Liver (tissue), 9 donors: ENCODE measurements around the gene GAL3ST3. TPM values are rescaled to one million over a fixed set of nuclear protein-coding genes. Genes with fewer than 3 reads are reported as not detected.

Experiments used
- DNase-seq: peaks from one replicate; pipeline ENCODE4 v3.0.0-alpha.2; 2017; ENCODE audit warnings: low spot score
- H3K27ac ChIP-seq, 2 donors: one replicate each; pipeline ENCODE4 v1.7.0; 2013; ENCODE audit warnings: inconsistent platforms in 2 of 2, low read length in 2 of 2, control low read depth in 1 of 2, low read depth in 1 of 2, mild to moderate bottlenecking in 1 of 2
- H3K27me3 ChIP-seq, 4 donors: one replicate each; pipeline versions ENCODE4 v1.6.1 to v1.7.0; 2013; ENCODE audit warnings: low read length in 3 of 4, inconsistent platforms in 1 of 4, mild to moderate bottlenecking in 1 of 4, moderate library complexity in 1 of 4; ENCODE audit not compliant: control insufficient read depth in 4 of 4, insufficient read depth in 4 of 4
- H3K36me3 ChIP-seq, 4 donors: one replicate each; pipeline versions ENCODE4 v1.6.1 to v1.7.0; 2013; ENCODE audit warnings: low read length in 3 of 4, mild to moderate bottlenecking in 3 of 4, low read depth in 1 of 4, moderate library complexity in 1 of 4; ENCODE audit not compliant: control insufficient read depth in 4 of 4, insufficient read depth in 3 of 4
- H3K4me1 ChIP-seq, 4 donors: one replicate each; pipeline versions ENCODE4 v1.6.1 to v1.7.0; 2013; ENCODE audit warnings: low read length in 3 of 4, mild to moderate bottlenecking in 3 of 4, moderate library complexity in 1 of 4; ENCODE audit not compliant: control insufficient read depth in 4 of 4, insufficient read depth in 4 of 4
- H3K4me3 ChIP-seq, 3 donors: one replicate each; pipeline versions ENCODE4 v1.6.1 to v1.7.0; 2013; ENCODE audit warnings: low read length in 3 of 3, control low read depth in 1 of 3, low read depth in 1 of 3, mild to moderate bottlenecking in 1 of 3
- H3K9ac ChIP-seq, 2 donors: one replicate each; pipeline ENCODE4 v1.7.0; 2013; ENCODE audit warnings: low read length in 2 of 2, mild to moderate bottlenecking in 2 of 2, moderate library complexity in 2 of 2, control low read depth in 1 of 2, low read depth in 1 of 2
- H3K9me3 ChIP-seq, 4 donors: one replicate each; pipeline versions ENCODE4 v1.6.1 to v1.7.0; 2013; ENCODE audit warnings: low read length in 3 of 4; ENCODE audit not compliant: control insufficient read depth in 4 of 4
- ATF3 ChIP-seq: IDR thresholded peaks from 2 replicates; pipeline ENCODE4 v1.6.1; 2016; ENCODE audit warnings: antibody characterized with exemption
- CTCF ChIP-seq: fragments of 150-350 bp; IDR thresholded peaks from 2 replicates; pipeline ENCODE4 v1.5.1; 2017; ENCODE audit warnings: improper control_type of control experiment, low read depth, low read length; ENCODE audit not compliant: missing input control
- FOXA1 ChIP-seq: IDR thresholded peaks from 2 replicates; pipeline ENCODE4 v1.6.1; 2016; ENCODE audit warnings: antibody characterized with exemption
- FOXA2 ChIP-seq: IDR thresholded peaks from 2 replicates; pipeline ENCODE4 v1.6.1; 2016; ENCODE audit warnings: antibody characterized with exemption
- GABPA ChIP-seq, 2 donors: IDR thresholded peaks in 1 of 2; conservative IDR thresholded peaks in 1 of 2; 2 replicates each; pipeline ENCODE4 v1.6.1; 2016; ENCODE audit warnings: antibody characterized with exemption in 2 of 2, mild to moderate bottlenecking in 1 of 2, moderate library complexity in 1 of 2
- HNF4G ChIP-seq: IDR thresholded peaks from 2 replicates; pipeline ENCODE4 v1.6.1; 2016; ENCODE audit warnings: antibody characterized with exemption
- JUND ChIP-seq, 2 donors: IDR thresholded peaks; 2 replicates each; pipeline ENCODE4 v1.6.1; 2016; ENCODE audit warnings: antibody characterized with exemption in 2 of 2
- MAX ChIP-seq: IDR thresholded peaks from 2 replicates; pipeline ENCODE4 v1.6.1; 2016; ENCODE audit warnings: antibody characterized with exemption
- SP1 ChIP-seq: IDR thresholded peaks from 2 replicates; pipeline ENCODE4 v1.6.1; 2018; ENCODE audit warnings: antibody characterized with exemption, mild to moderate bottlenecking
- TAF1 ChIP-seq: conservative IDR thresholded peaks from 2 replicates; pipeline ENCODE4 v1.6.1; 2016; ENCODE audit warnings: antibody characterized with exemption, mild to moderate bottlenecking
- YY1 ChIP-seq: IDR thresholded peaks from 2 replicates; pipeline ENCODE4 v1.6.1; 2016; ENCODE audit warnings: antibody characterized with exemption, mild to moderate bottlenecking
- ZBTB33 ChIP-seq: IDR thresholded peaks from 2 replicates; pipeline ENCODE4 v1.6.1; 2016; ENCODE audit warnings: antibody characterized with exemption
- WGBS: extraction: QIAGEN DNeasy Blood & Tissue Kit; methylation state at CpG from one replicate; pipeline ENCODE4 v1.1.7; 2013; 5-methylcytosine and 5-hydroxymethylcytosine counted together
- polyA plus RNA-seq, 2 donors: library from polyadenylated mRNA; stranded (reverse) in 1 of 2; unstranded in 1 of 2; fragments of 200-250 nt in 1 of 2; fragments of >200 nt in 1 of 2; fragmentation: Nextera tagmentation in 1 of 2; extraction: Ambion mirVana in 1 of 2; gene quantifications; one replicate each; pipeline versions ENCODE4 v1.2.1 to v1.2.3, GENCODE V29; 2013 to 2015
- total RNA-seq, 2 donors: library from RNA; depleted of rRNA; stranded (reverse); fragments of >200 nt; gene quantifications; one replicate each; pipeline ENCODE4 v1.2.3, GENCODE V29; 2014
- TF ChIP-seq, protein P1 (sequence below): IDR thresholded peaks from 2 replicates; pipeline ENCODE4 v1.6.1; 2016; ENCODE audit warnings: antibody characterized with exemption, mild to moderate bottlenecking
- donor health status: healthy.
- donor health status: healthy.
- donor health status: healthy.
- donor health status: healthy.
- donor health status: healthy.

The GAL3ST3 gene
- total and polyA plus RNA-seq, 4 donors, result not detected

GRCh38 chr11:66016793-66017177, 32.2 kb downstream of the GAL3ST3 start:
- Histone ChIP-seq H3K4me3 (no peak overlapping the region), H3K27ac (no peak overlapping the region), H3K27me3 (peaks cover 0 to 9% (median 0%) of the 10 kb centered on the region in 4 donors), H3K36me3 (no peaks in the 10 kb centered on the region), H3K4me1 (peaks cover 0 to 4% (median 1%) of the 10 kb centered on the region in 4 donors), H3K9me3 (no peaks in the 10 kb centered on the region), H3K9ac (no peak overlapping the region)
- 90% methylated on average over 10 of the region's 10 CpGs for WGBS
- TF ChIP-seq FOXA2 (no peak), ATF3 (no peak), HNF4G (no peak), GABPA (IDR thresholded peaks at IDR 0.05 in 1 of 2, conservative IDR thresholded peaks at IDR 0.05 in 1 of 2) (no peak), CTCF (no peak), TAF1 (no peak), SP1 (no peak), ZBTB33 (no peak), MAX (no peak), YY1 (no peak), JUND (IDR thresholded peaks at IDR 0.05) (no peak)
- TF ChIP-seq, protein P1, sequence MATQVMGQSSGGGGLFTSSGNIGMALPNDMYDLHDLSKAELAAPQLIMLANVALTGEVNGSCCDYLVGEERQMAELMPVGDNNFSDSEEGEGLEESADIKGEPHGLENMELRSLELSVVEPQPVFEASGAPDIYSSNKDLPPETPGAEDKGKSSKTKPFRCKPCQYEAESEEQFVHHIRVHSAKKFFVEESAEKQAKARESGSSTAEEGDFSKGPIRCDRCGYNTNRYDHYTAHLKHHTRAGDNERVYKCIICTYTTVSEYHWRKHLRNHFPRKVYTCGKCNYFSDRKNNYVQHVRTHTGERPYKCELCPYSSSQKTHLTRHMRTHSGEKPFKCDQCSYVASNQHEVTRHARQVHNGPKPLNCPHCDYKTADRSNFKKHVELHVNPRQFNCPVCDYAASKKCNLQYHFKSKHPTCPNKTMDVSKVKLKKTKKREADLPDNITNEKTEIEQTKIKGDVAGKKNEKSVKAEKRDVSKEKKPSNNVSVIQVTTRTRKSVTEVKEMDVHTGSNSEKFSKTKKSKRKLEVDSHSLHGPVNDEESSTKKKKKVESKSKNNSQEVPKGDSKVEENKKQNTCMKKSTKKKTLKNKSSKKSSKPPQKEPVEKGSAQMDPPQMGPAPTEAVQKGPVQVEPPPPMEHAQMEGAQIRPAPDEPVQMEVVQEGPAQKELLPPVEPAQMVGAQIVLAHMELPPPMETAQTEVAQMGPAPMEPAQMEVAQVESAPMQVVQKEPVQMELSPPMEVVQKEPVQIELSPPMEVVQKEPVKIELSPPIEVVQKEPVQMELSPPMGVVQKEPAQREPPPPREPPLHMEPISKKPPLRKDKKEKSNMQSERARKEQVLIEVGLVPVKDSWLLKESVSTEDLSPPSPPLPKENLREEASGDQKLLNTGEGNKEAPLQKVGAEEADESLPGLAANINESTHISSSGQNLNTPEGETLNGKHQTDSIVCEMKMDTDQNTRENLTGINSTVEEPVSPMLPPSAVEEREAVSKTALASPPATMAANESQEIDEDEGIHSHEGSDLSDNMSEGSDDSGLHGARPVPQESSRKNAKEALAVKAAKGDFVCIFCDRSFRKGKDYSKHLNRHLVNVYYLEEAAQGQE, result no peak
- DNase-seq, result no peak

DNA sequence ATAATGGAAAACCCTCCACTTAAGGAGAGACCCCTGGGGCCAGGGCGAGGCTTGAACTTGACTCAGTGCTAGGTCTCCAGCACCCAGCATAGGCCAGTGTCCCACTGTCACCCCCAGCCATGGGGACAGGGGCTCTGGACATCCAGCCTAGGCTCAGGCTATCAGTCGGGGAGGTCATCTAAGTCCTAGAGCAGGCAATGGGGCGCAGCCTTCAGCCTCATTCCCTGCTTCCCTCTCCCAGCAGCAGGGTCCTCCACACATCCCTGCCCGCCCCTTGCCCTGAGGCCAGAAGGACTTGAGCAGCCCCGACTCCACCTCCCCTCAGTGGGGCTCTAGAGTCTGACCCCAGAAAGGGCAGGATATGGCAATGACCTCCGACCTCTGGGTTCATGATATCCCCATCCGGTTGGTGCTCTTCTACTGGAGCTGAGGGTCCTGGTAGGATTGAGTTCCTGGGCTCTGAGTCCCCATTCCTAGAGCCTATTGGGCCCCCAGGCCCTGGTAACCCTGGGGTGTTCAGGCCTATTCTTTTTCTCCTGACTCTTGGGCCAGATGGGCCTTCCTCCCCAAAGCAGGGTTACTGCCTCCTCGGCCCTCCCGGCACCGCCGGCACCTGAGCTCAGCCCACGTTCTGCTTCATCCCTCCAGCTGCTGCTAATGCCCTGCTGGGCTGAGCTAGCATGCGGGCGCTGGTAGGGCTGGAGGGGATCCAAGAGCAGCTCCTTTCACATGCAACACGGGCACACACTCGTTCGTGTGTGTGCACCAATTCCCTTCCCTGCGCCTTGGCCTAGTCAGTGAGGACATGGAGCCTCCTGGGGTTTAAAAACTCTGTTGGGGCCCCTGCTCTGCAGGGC, 32.8 kb downstream of the GAL3ST3 start:
- TF ChIP-seq SP1 (no peak), FOXA1 (no peak), YY1 (no peak), CTCF (no peak), TAF1 (no peak), HNF4G (no peak)
- TF ChIP-seq, protein P1, result no peak
- 88% methylated on average over 18 of the region's 18 CpGs for WGBS
- no peaks in the 10 kb centered on the region for H3K9me3 ChIP-seq
- peaks cover 0 to 4% (median 1%) of the 10 kb centered on the region in 4 donors for H3K4me1 ChIP-seq
- no peaks in the 10 kb centered on the region for H3K36me3 ChIP-seq
- DNase-seq, result no peak
- no peak overlapping the region for H3K27ac ChIP-seq
- H3K27me3 ChIP-seq, result peaks cover 0 to 14% (median 0%) of the 10 kb centered on the region in 4 donors
- H3K4me3 ChIP-seq, result no peak overlapping the region
- no peak overlapping the region for H3K9ac ChIP-seq
